IMR-90 (cell line): ENCODE measurements around the gene TMEM163. TPM values are rescaled to one million over a fixed set of nuclear protein-coding genes. Genes with fewer than 3 reads are reported as not detected.

Experiments used
- ATAC-seq: fragments of 200-7000 bp; cut with Tn5 transposase; 2 replicates; pipeline ENCODE4 v1.9.1; 2020; ENCODE audit warnings: low read depth, mild to moderate bottlenecking, moderate library complexity
- BruUV-seq: library from RNA; stranded (reverse); fragments of 400-500 nt; replicated peaks from 2 replicates; lab custom pipeline; 2021; lab: Mats Ljungman, UMichigan
- CTCF ChIA-PET: fragments of 300-600 bp; formaldehyde crosslinking; extraction: SDS; loops from one replicate; lab custom pipeline; 2021; ENCODE audit warnings: antibody characterized with exemption; lab: Yijun Ruan, JAX
- POLR2A ChIA-PET: fragments of 300-600 bp; sonication (Branson Sonifier 250); formaldehyde crosslinking; loops from one replicate; lab custom pipeline; 2022; ENCODE audit warnings: antibody characterized with exemption; ENCODE audit not compliant: unreplicated experiment; lab: Charles Lee
- DNase-seq: peaks from one replicate; pipeline ENCODE4 v3.0.0; 2013
- H2AFZ ChIP-seq: replicated peaks from 2 replicates; pipeline ENCODE3; 2013; ENCODE audit warnings: low read length, mild to moderate bottlenecking; ENCODE audit not compliant: poor library complexity
- H2AK5ac ChIP-seq: 2 replicates; pipeline ENCODE4 v1.6.1; 2013; ENCODE audit warnings: low read depth, low read length, inconsistent platforms
- H2AK9ac ChIP-seq: replicated peaks from 2 replicates; pipeline ENCODE3; 2013; ENCODE audit warnings: mild to moderate bottlenecking, low read depth, low read length, moderate library complexity; ENCODE audit not compliant: poor library complexity
- H2BK120ac ChIP-seq: 2 replicates; pipeline ENCODE4 v1.6.1; 2013; ENCODE audit warnings: low read depth, low read length, inconsistent platforms
- H2BK15ac ChIP-seq: 3 replicates; pipeline ENCODE4 v1.6.1; 2013; ENCODE audit warnings: low read depth, low read length, inconsistent platforms
- H2BK20ac ChIP-seq: 2 replicates; pipeline ENCODE4 v1.6.1; 2013; ENCODE audit warnings: low read depth, mild to moderate bottlenecking, inconsistent platforms, low read length, moderate library complexity
- H2BK5ac ChIP-seq: 2 replicates; pipeline ENCODE4 v1.6.1; 2013; ENCODE audit warnings: mild to moderate bottlenecking, low read depth, low read length, inconsistent platforms; ENCODE audit not compliant: poor library complexity, severe bottlenecking
- H3K14ac ChIP-seq: replicated peaks from 2 replicates; pipeline ENCODE4 v1.6.1; 2013; ENCODE audit warnings: low read depth, low read length, inconsistent platforms
- H3K18ac ChIP-seq: 2 replicates; pipeline ENCODE4 v1.6.1; 2013; ENCODE audit warnings: low read depth, low read length, control low read depth
- H3K23ac ChIP-seq: 2 replicates; pipeline ENCODE4 v1.6.1; 2013; ENCODE audit warnings: low read depth, low read length, inconsistent platforms
- H3K27ac ChIP-seq: 2 replicates; pipeline ENCODE4 v1.5.1; 2013; ENCODE audit warnings: mild to moderate bottlenecking, control low read depth, low read length; ENCODE audit not compliant: insufficient read depth
- H3K27me3 ChIP-seq: 2 replicates; pipeline ENCODE4 v1.6.1; 2013; ENCODE audit warnings: low read length; ENCODE audit not compliant: control insufficient read depth, insufficient read depth
- H3K36me3 ChIP-seq: 2 replicates; pipeline ENCODE4 v1.6.1; 2013; ENCODE audit warnings: low read length, mixed read lengths; ENCODE audit not compliant: control insufficient read depth, insufficient read depth
- H3K4ac ChIP-seq: 2 replicates; pipeline ENCODE4 v1.6.1; 2013; ENCODE audit warnings: low read depth, low read length, inconsistent platforms
- H3K4me1 ChIP-seq: 2 replicates; pipeline ENCODE4 v1.6.1; 2013; ENCODE audit warnings: low read length, mixed read lengths; ENCODE audit not compliant: control insufficient read depth, insufficient read depth
- H3K4me2 ChIP-seq: 2 replicates; pipeline ENCODE4 v1.6.1; 2013; ENCODE audit warnings: low read depth, mild to moderate bottlenecking, control low read depth, low read length, moderate library complexity
- H3K4me3 ChIP-seq: 2 replicates; pipeline ENCODE4 v1.5.1; 2013; ENCODE audit warnings: low read depth, mild to moderate bottlenecking, control low read depth, low read length, moderate library complexity; ENCODE audit not compliant: insufficient read depth
- H3K56ac ChIP-seq: 2 replicates; pipeline ENCODE4 v1.6.1; 2013; ENCODE audit warnings: low read length, inconsistent platforms; ENCODE audit not compliant: insufficient read depth; ENCODE audit errors: extremely low read depth
- H3K79me1 ChIP-seq, 2 experiments: 2 replicates each; pipeline ENCODE4 v1.6.1; 2013; ENCODE audit warnings: low read length in 2 of 2, inconsistent platforms in 1 of 2, low read depth in 1 of 2
- H3K9ac ChIP-seq: 2 replicates; pipeline ENCODE4 v1.6.1; 2013; ENCODE audit warnings: low read depth, low read length, control low read depth
- H3K9me1 ChIP-seq: 2 replicates; pipeline ENCODE4 v1.6.1; 2013; ENCODE audit warnings: low read length, inconsistent platforms; ENCODE audit not compliant: insufficient read depth
- H3K9me3 ChIP-seq: 2 replicates; pipeline ENCODE4 v1.6.1; 2013; ENCODE audit warnings: low read length; ENCODE audit not compliant: control insufficient read depth, insufficient read depth
- H4K20me1 ChIP-seq: 2 replicates; pipeline ENCODE4 v1.6.1; 2013; ENCODE audit warnings: low read length, inconsistent platforms; ENCODE audit not compliant: insufficient read depth
- H4K5ac ChIP-seq: 2 replicates; pipeline ENCODE4 v1.6.1; 2013; ENCODE audit warnings: mild to moderate bottlenecking, low read depth, low read length, control low read depth
- H4K8ac ChIP-seq, 2 experiments: 2 replicates each; pipeline ENCODE4 v1.6.1; 2013; ENCODE audit warnings: low read depth in 2 of 2, low read length in 2 of 2, control low read depth in 1 of 2, inconsistent platforms in 1 of 2
- H4K91ac ChIP-seq: 2 replicates; pipeline ENCODE4 v1.6.1; 2013; ENCODE audit warnings: low read depth, low read length, inconsistent platforms; ENCODE audit not compliant: insufficient read depth
- BHLHE40 ChIP-seq: fragments of 150-350 bp; IDR thresholded peaks from 2 replicates; pipeline ENCODE4 v1.6.1; 2016; ENCODE audit warnings: mild to moderate bottlenecking, low read depth, low read length
- CEBPB ChIP-seq: IDR thresholded peaks from 2 replicates; pipeline ENCODE4 v1.6.1; 2012; ENCODE audit warnings: low read depth, low read length, improper control_type of control experiment
- CHD1 ChIP-seq: IDR thresholded peaks from 2 replicates; pipeline ENCODE4 v1.6.1; 2012; ENCODE audit warnings: low read depth, low read length, improper control_type of control experiment
- CTCF ChIP-seq: conservative IDR thresholded peaks from 2 replicates; pipeline ENCODE4 v1.5.1; 2012; ENCODE audit warnings: mild to moderate bottlenecking, low read depth, low read length, improper control_type of control experiment
- FOS ChIP-seq: fragments of 150-350 bp; IDR thresholded peaks from 2 replicates; pipeline ENCODE4 v1.6.1; 2016; ENCODE audit warnings: low read depth, low read length
- MAFK ChIP-seq: IDR thresholded peaks from 2 replicates; pipeline ENCODE4 v1.6.1; 2012; ENCODE audit warnings: low read depth, low read length, improper control_type of control experiment
- NFE2L2 ChIP-seq: fragments of 150-350 bp; IDR thresholded peaks from 2 replicates; pipeline ENCODE4 v1.6.1; 2016; ENCODE audit warnings: low read depth, mild to moderate bottlenecking, low read length
- POLR2A ChIP-seq: IDR thresholded peaks from 2 replicates; pipeline ENCODE4 v1.6.1; 2012; ENCODE audit warnings: mild to moderate bottlenecking, low read depth, low read length
- RAD21 ChIP-seq: IDR thresholded peaks from 2 replicates; pipeline ENCODE4 v1.6.1; 2012; ENCODE audit warnings: low read length, improper control_type of control experiment
- RFX5 ChIP-seq: IDR thresholded peaks from 2 replicates; pipeline ENCODE4 v1.8.0; 2012; ENCODE audit warnings: low read depth, mild to moderate bottlenecking, low read length, moderate library complexity
- SMC3 ChIP-seq: fragments of 150-350 bp; IDR thresholded peaks from 2 replicates; pipeline ENCODE4 v1.6.1; 2016; ENCODE audit warnings: low read depth, mild to moderate bottlenecking, antibody characterized with exemption, low read length, moderate library complexity
- USF2 ChIP-seq: fragments of 150-350 bp; IDR thresholded peaks from 2 replicates; pipeline ENCODE4 v1.6.1; 2017; ENCODE audit warnings: mild to moderate bottlenecking, antibody characterized with exemption, low read length, low read depth
- WGBS, 2 experiments: methylation state at CpG; one replicate each; pipeline versions ENCODE4 v1.1.5 to v1.1.7; 2013; ENCODE audit warnings: missing lambda C conversion rate in 2 of 2; ENCODE audit not compliant: insufficient read length in 1 of 2; ENCODE audit errors: extremely low coverage in 2 of 2; 5-methylcytosine and 5-hydroxymethylcytosine counted together
- dilution Hi-C: fragments of 300-500 bp; cut with HindIII; formaldehyde crosslinking; loops from one replicate; pipeline ENCODE4 v1.14.3; 2018; ENCODE audit warnings: low sequenced_read_pairs; ENCODE audit not compliant: unreplicated experiment
- in situ Hi-C: fragments of 300-500 bp; cut with MboI; formaldehyde crosslinking; loops from 3 replicates; pipeline ENCODE4 v1.14.3; 2019; ENCODE audit warnings: low sequenced_read_pairs, inconsistent platforms, mixed read lengths
- intact Hi-C: fragments of 100-400 bp; cut with micrococcal nuclease; formaldehyde crosslinking; loops from 2 replicates; pipeline ENCODE4 v1.10.0; 2022
- polyA plus RNA-seq, 3 experiments: library from polyadenylated mRNA; depleted of rRNA; stranded (reverse); fragments of >200 nt; gene quantifications; 2 replicates each; pipeline ENCODE4 v1.2.3, GENCODE V29; 2012; ENCODE audit warnings: low replicate concordance in 1 of 3
- total RNA-seq: library from RNA; depleted of rRNA; stranded (reverse); fragments of >200 nt; gene quantifications from 2 replicates; pipeline ENCODE4 v1.2.3, GENCODE V29; 2012

The TMEM163 gene
- total and polyA plus RNA-seq, 2 of the 4 experiments (the other 2 are of a cell fraction), result not detected

- Histone ChIP-seq H3K23ac (no peak overlapping the region), H2AK9ac (no peak overlapping the region), H3K56ac (no peak overlapping the region), H3K79me1 (no peaks in the 10 kb centered on the region), H2BK15ac (no peak overlapping the region), H3K4me1 (no peaks in the 10 kb centered on the region), H4K5ac (no peak overlapping the region), H3K27me3 (peaks cover 33% of the 10 kb centered on the region), H2BK120ac (no peak overlapping the region), H3K36me3 (no peaks in the 10 kb centered on the region), H2AFZ (no peak overlapping the region), H3K14ac (no peak overlapping the region), H2AK5ac (no peak overlapping the region), H3K4me2 (no peak overlapping the region), H3K4me3 (no peak overlapping the region), H3K18ac (no peak overlapping the region), H3K4ac (no peak overlapping the region), H4K8ac (no peak overlapping the region), H3K9me1 (no peaks in the 10 kb centered on the region), H2BK5ac (no peak overlapping the region), H4K20me1 (no peaks in the 10 kb centered on the region), H3K27ac (no peak overlapping the region), H2BK20ac (no peak overlapping the region), H3K9me3 (no peaks in the 10 kb centered on the region), H4K91ac (no peak overlapping the region), H3K9ac (no peak overlapping the region)
- intact Hi-C loops (no loop called here), dilution Hi-C loops (no loop called here), in situ Hi-C loops (no loop called here)
- BruUV-seq, result no TSS peak
- no CpG with 5 or more reads among the region's 4 CpGs for WGBS, 2 experiments
- POLR2A ChIA-PET, result no interaction called here
- no peak for ATAC-seq
- DNase-seq, result no peak
- TF ChIP-seq CEBPB, result no peak
- no peak for TF ChIP-seq SMC3
- no peak for TF ChIP-seq BHLHE40
- no peak for TF ChIP-seq RFX5
- TF ChIP-seq CHD1, result no peak
- TF ChIP-seq CTCF, result no peak
- no peak for TF ChIP-seq POLR2A
- TF ChIP-seq MAFK, result no peak
- no peak for TF ChIP-seq FOS
- TF ChIP-seq NFE2L2, result no peak
- TF ChIP-seq RAD21, result no peak
- TF ChIP-seq USF2, result no peak
- CTCF ChIA-PET, result no interaction called here
Measured at GRCh38 chr2:134491022-134491421, 227.8 kb downstream of the TMEM163 start.
